Liver (tissue), 9 donors: Measurements from ENCODE around the gene ACBD7. TPM values are rescaled to one million over a fixed set of nuclear protein-coding genes. Genes with fewer than 3 reads are reported as not detected.

Source experiments
- DNase-seq: peaks from one replicate; pipeline ENCODE4 v3.0.0-alpha.2; 2017; ENCODE audit warnings: low spot score
- H3K27ac ChIP-seq, 2 donors: one replicate each; pipeline ENCODE4 v1.7.0; 2013; ENCODE audit warnings: inconsistent platforms in 2 of 2, low read length in 2 of 2, control low read depth in 1 of 2, low read depth in 1 of 2, mild to moderate bottlenecking in 1 of 2
- H3K27me3 ChIP-seq, 4 donors: one replicate each; pipeline versions ENCODE4 v1.6.1 to v1.7.0; 2013; ENCODE audit warnings: low read length in 3 of 4, inconsistent platforms in 1 of 4, mild to moderate bottlenecking in 1 of 4, moderate library complexity in 1 of 4; ENCODE audit not compliant: control insufficient read depth in 4 of 4, insufficient read depth in 4 of 4
- H3K36me3 ChIP-seq, 4 donors: one replicate each; pipeline versions ENCODE4 v1.6.1 to v1.7.0; 2013; ENCODE audit warnings: low read length in 3 of 4, mild to moderate bottlenecking in 3 of 4, low read depth in 1 of 4, moderate library complexity in 1 of 4; ENCODE audit not compliant: control insufficient read depth in 4 of 4, insufficient read depth in 3 of 4
- H3K4me1 ChIP-seq, 4 donors: one replicate each; pipeline versions ENCODE4 v1.6.1 to v1.7.0; 2013; ENCODE audit warnings: low read length in 3 of 4, mild to moderate bottlenecking in 3 of 4, moderate library complexity in 1 of 4; ENCODE audit not compliant: control insufficient read depth in 4 of 4, insufficient read depth in 4 of 4
- H3K4me3 ChIP-seq, 3 donors: one replicate each; pipeline versions ENCODE4 v1.6.1 to v1.7.0; 2013; ENCODE audit warnings: low read length in 3 of 3, control low read depth in 1 of 3, low read depth in 1 of 3, mild to moderate bottlenecking in 1 of 3
- H3K9ac ChIP-seq, 2 donors: one replicate each; pipeline ENCODE4 v1.7.0; 2013; ENCODE audit warnings: low read length in 2 of 2, mild to moderate bottlenecking in 2 of 2, moderate library complexity in 2 of 2, control low read depth in 1 of 2, low read depth in 1 of 2
- H3K9me3 ChIP-seq, 4 donors: one replicate each; pipeline versions ENCODE4 v1.6.1 to v1.7.0; 2013; ENCODE audit warnings: low read length in 3 of 4; ENCODE audit not compliant: control insufficient read depth in 4 of 4
- ATF3 ChIP-seq: IDR thresholded peaks from 2 replicates; pipeline ENCODE4 v1.6.1; 2016; ENCODE audit warnings: antibody characterized with exemption
- EGR1 ChIP-seq, 2 donors: IDR thresholded peaks; 2 replicates each; pipeline ENCODE4 v1.6.1; 2016 to 2018; ENCODE audit warnings: antibody characterized with exemption in 2 of 2, low read depth in 2 of 2
- FOXA1 ChIP-seq: IDR thresholded peaks from 2 replicates; pipeline ENCODE4 v1.6.1; 2016; ENCODE audit warnings: antibody characterized with exemption
- FOXA2 ChIP-seq: IDR thresholded peaks from 2 replicates; pipeline ENCODE4 v1.6.1; 2016; ENCODE audit warnings: antibody characterized with exemption
- GABPA ChIP-seq, 2 donors: IDR thresholded peaks in 1 of 2; conservative IDR thresholded peaks in 1 of 2; 2 replicates each; pipeline ENCODE4 v1.6.1; 2016; ENCODE audit warnings: antibody characterized with exemption in 2 of 2, mild to moderate bottlenecking in 1 of 2, moderate library complexity in 1 of 2
- HNF4A ChIP-seq, 2 donors: conservative IDR thresholded peaks; 2 replicates each; pipeline ENCODE4 v1.6.1; 2016; ENCODE audit warnings: antibody characterized with exemption in 2 of 2, mild to moderate bottlenecking in 2 of 2
- HNF4G ChIP-seq: IDR thresholded peaks from 2 replicates; pipeline ENCODE4 v1.6.1; 2016; ENCODE audit warnings: antibody characterized with exemption
- JUND ChIP-seq, 2 donors: IDR thresholded peaks; 2 replicates each; pipeline ENCODE4 v1.6.1; 2016; ENCODE audit warnings: antibody characterized with exemption in 2 of 2
- MAX ChIP-seq: IDR thresholded peaks from 2 replicates; pipeline ENCODE4 v1.6.1; 2016; ENCODE audit warnings: antibody characterized with exemption
- NR2F2 ChIP-seq: IDR thresholded peaks from 2 replicates; pipeline ENCODE4 v1.6.1; 2016; ENCODE audit warnings: antibody characterized with exemption
- RAD21 ChIP-seq, 2 donors: IDR thresholded peaks; 2 replicates each; pipeline ENCODE4 v1.6.1; 2016; ENCODE audit warnings: antibody characterized with exemption in 2 of 2, mild to moderate bottlenecking in 2 of 2
- RXRA ChIP-seq, 2 donors: IDR thresholded peaks; 2 replicates each; pipeline ENCODE4 v1.6.1; 2017 to 2018; ENCODE audit warnings: antibody characterized with exemption in 2 of 2, mild to moderate bottlenecking in 1 of 2
- SP1 ChIP-seq: IDR thresholded peaks from 2 replicates; pipeline ENCODE4 v1.6.1; 2018; ENCODE audit warnings: antibody characterized with exemption, mild to moderate bottlenecking
- TAF1 ChIP-seq: conservative IDR thresholded peaks from 2 replicates; pipeline ENCODE4 v1.6.1; 2016; ENCODE audit warnings: antibody characterized with exemption, mild to moderate bottlenecking
- YY1 ChIP-seq: IDR thresholded peaks from 2 replicates; pipeline ENCODE4 v1.6.1; 2016; ENCODE audit warnings: antibody characterized with exemption, mild to moderate bottlenecking
- ZBTB33 ChIP-seq: IDR thresholded peaks from 2 replicates; pipeline ENCODE4 v1.6.1; 2016; ENCODE audit warnings: antibody characterized with exemption
- WGBS: extraction: QIAGEN DNeasy Blood & Tissue Kit; methylation state at CpG from one replicate; pipeline ENCODE4 v1.1.7; 2013; 5-methylcytosine and 5-hydroxymethylcytosine counted together
- polyA plus RNA-seq, 2 donors: library from polyadenylated mRNA; stranded (reverse) in 1 of 2; unstranded in 1 of 2; fragments of 200-250 nt in 1 of 2; fragments of >200 nt in 1 of 2; fragmentation: Nextera tagmentation in 1 of 2; extraction: Ambion mirVana in 1 of 2; gene quantifications; one replicate each; pipeline versions ENCODE4 v1.2.1 to v1.2.3, GENCODE V29; 2013 to 2015
- total RNA-seq, 2 donors: library from RNA; depleted of rRNA; stranded (reverse); fragments of >200 nt; gene quantifications; one replicate each; pipeline ENCODE4 v1.2.3, GENCODE V29; 2014
- TF ChIP-seq, protein P1 (sequence below): fragments of 150-350 bp; IDR thresholded peaks from 2 replicates; pipeline ENCODE4 v1.5.1; 2017; ENCODE audit warnings: improper control_type of control experiment, low read depth, low read length; ENCODE audit not compliant: missing input control
- TF ChIP-seq, protein P2 (sequence below): IDR thresholded peaks from 2 replicates; pipeline ENCODE4 v1.6.1; 2016; ENCODE audit warnings: antibody characterized with exemption, mild to moderate bottlenecking
- donor health status: healthy.
- donor health status: healthy.
- donor health status: healthy.
- donor health status: healthy.
- donor health status: healthy.

The ACBD7 gene
- total and polyA plus RNA-seq, 4 donors = 0.13 to 0.37 TPM; not detected in 2

- Histone ChIP-seq H3K9me3 (no peaks in the 10 kb centered on the region), H3K9ac (no peak overlapping the region), H3K4me3 (no peak overlapping the region), H3K27ac (no peak overlapping the region), H3K36me3 (peaks cover 10 to 28% (median 16%) of the 10 kb centered on the region in 4 donors), H3K27me3 (no peaks in the 10 kb centered on the region), H3K4me1 (peaks cover 2 to 5% (median 3%) of the 10 kb centered on the region in 4 donors)
- 97% methylated on average over 1 of the region's 1 CpG for WGBS
- TF ChIP-seq RXRA (IDR thresholded peaks at IDR 0.05) (no peak), YY1 (no peak), SP1 (no peak), HNF4A (conservative IDR thresholded peaks at IDR 0.05) (no peak), MAX (no peak), ZBTB33 (no peak), EGR1 (IDR thresholded peaks at IDR 0.05; ENCODE audit: low read depth in 2 of 2) (no peak), FOXA1 (no peak), GABPA (IDR thresholded peaks at IDR 0.05 in 1 of 2, conservative IDR thresholded peaks at IDR 0.05 in 1 of 2) (no peak), ATF3 (no peak), JUND (IDR thresholded peaks at IDR 0.05) (no peak), HNF4G (no peak), TAF1 (no peak), NR2F2 (no peak), RAD21 (IDR thresholded peaks at IDR 0.05) (no peak)
- TF ChIP-seq, protein P1, sequence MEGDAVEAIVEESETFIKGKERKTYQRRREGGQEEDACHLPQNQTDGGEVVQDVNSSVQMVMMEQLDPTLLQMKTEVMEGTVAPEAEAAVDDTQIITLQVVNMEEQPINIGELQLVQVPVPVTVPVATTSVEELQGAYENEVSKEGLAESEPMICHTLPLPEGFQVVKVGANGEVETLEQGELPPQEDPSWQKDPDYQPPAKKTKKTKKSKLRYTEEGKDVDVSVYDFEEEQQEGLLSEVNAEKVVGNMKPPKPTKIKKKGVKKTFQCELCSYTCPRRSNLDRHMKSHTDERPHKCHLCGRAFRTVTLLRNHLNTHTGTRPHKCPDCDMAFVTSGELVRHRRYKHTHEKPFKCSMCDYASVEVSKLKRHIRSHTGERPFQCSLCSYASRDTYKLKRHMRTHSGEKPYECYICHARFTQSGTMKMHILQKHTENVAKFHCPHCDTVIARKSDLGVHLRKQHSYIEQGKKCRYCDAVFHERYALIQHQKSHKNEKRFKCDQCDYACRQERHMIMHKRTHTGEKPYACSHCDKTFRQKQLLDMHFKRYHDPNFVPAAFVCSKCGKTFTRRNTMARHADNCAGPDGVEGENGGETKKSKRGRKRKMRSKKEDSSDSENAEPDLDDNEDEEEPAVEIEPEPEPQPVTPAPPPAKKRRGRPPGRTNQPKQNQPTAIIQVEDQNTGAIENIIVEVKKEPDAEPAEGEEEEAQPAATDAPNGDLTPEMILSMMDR = no peak
- TF ChIP-seq, protein P2, sequence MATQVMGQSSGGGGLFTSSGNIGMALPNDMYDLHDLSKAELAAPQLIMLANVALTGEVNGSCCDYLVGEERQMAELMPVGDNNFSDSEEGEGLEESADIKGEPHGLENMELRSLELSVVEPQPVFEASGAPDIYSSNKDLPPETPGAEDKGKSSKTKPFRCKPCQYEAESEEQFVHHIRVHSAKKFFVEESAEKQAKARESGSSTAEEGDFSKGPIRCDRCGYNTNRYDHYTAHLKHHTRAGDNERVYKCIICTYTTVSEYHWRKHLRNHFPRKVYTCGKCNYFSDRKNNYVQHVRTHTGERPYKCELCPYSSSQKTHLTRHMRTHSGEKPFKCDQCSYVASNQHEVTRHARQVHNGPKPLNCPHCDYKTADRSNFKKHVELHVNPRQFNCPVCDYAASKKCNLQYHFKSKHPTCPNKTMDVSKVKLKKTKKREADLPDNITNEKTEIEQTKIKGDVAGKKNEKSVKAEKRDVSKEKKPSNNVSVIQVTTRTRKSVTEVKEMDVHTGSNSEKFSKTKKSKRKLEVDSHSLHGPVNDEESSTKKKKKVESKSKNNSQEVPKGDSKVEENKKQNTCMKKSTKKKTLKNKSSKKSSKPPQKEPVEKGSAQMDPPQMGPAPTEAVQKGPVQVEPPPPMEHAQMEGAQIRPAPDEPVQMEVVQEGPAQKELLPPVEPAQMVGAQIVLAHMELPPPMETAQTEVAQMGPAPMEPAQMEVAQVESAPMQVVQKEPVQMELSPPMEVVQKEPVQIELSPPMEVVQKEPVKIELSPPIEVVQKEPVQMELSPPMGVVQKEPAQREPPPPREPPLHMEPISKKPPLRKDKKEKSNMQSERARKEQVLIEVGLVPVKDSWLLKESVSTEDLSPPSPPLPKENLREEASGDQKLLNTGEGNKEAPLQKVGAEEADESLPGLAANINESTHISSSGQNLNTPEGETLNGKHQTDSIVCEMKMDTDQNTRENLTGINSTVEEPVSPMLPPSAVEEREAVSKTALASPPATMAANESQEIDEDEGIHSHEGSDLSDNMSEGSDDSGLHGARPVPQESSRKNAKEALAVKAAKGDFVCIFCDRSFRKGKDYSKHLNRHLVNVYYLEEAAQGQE = no peak
- no peak for DNase-seq
Observed at GRCh38 chr10:15137636-15138035, 49.1 kb upstream of the ACBD7 start.

DNA sequence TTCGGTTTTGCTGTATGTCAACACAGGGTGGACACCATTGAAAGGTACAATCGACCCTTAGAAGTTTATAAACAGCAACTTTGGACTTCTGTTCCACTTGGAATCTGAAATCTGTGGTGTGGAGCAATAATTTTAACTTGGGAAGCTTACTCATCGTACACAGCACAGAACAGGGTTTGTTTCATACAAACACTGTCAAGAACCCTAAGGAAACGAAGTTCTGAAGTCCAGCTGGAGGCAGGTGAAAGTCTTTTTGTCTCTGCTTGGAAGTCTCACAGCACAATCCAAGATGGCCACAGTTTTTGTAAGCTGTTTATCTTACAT, 48.4 kb upstream of the ACBD7 start:
- no peak overlapping the region for H3K9ac ChIP-seq
- H3K36me3 ChIP-seq = peaks cover 10 to 29% (median 18%) of the 10 kb centered on the region in 4 donors
- no peaks in the 10 kb centered on the region for H3K27me3 ChIP-seq
- peaks cover 0 to 5% (median 2%) of the 10 kb centered on the region in 4 donors for H3K4me1 ChIP-seq
- H3K27ac ChIP-seq = no peak overlapping the region
- H3K4me3 ChIP-seq = no peak overlapping the region
- WGBS = 36% methylated on average over 4 of the region's 4 CpGs
- DNase-seq = no peak
- H3K9me3 ChIP-seq = no peaks in the 10 kb centered on the region
- TF ChIP-seq MAX = no peak
- no peak for TF ChIP-seq ATF3
- peak; percentile 58 for TF ChIP-seq HNF4G
- TF ChIP-seq FOXA1 = no peak
- peak; percentile 75 to 94 for TF ChIP-seq HNF4A (conservative IDR thresholded peaks at IDR 0.05)
- TF ChIP-seq EGR1 (IDR thresholded peaks at IDR 0.05; ENCODE audit: low read depth in 2 of 2) = no peak
- TF ChIP-seq GABPA (IDR thresholded peaks at IDR 0.05 in 1 of 2, conservative IDR thresholded peaks at IDR 0.05 in 1 of 2) = peak in 1 of 2 donors; percentile 20
- peak; percentile 9 for TF ChIP-seq SP1
- TF ChIP-seq RXRA (IDR thresholded peaks at IDR 0.05) = peak in 1 of 2 donors; percentile 71
- TF ChIP-seq JUND (IDR thresholded peaks at IDR 0.05) = peak in 1 of 2 donors; percentile 83
- no peak for TF ChIP-seq TAF1
- TF ChIP-seq RAD21 (IDR thresholded peaks at IDR 0.05) = peak in 1 of 2 donors; percentile 16
- no peak for TF ChIP-seq NR2F2
- peak; percentile 68 for TF ChIP-seq YY1
- TF ChIP-seq FOXA2 = no peak
- TF ChIP-seq, protein P2 = peak; percentile 39
